Psoas muscle (tissue), 8 donors: ENCODE data around the gene SLC34A1. TPM values are rescaled to one million over a fixed set of nuclear protein-coding genes. Genes with fewer than 3 reads are reported as not detected.
"Not testable (repeated sequence)": the region's sequence is repeated elsewhere in the genome, so short reads cannot be mapped to it uniquely, and the experiment has no call there.

Experiments
- ATAC-seq, 4 donors: fragments of 200-7000 bp; cut with Tn5 transposase; one replicate each; pipeline ENCODE4 v1.9.1; 2020; ENCODE audit warnings: moderate library complexity in 3 of 4, mild to moderate bottlenecking in 2 of 4
- DNase-seq, 2 donors: peaks; one replicate each; pipeline ENCODE4 v3.0.0-alpha.2; 2020
- H3K27ac ChIP-seq: fragments of 200-600 bp; one replicate; pipeline ENCODE4 v1.8.0; 2022
- H3K27me3 ChIP-seq, 3 donors: fragments of 200-600 bp in 1 of 3; one replicate each; pipeline versions ENCODE4 v1.6.1 to v1.8.0; 2013 to 2022; ENCODE audit warnings: low read length in 2 of 3, mild to moderate bottlenecking in 2 of 3, moderate library complexity in 1 of 3; ENCODE audit not compliant: insufficient read depth in 3 of 3
- H3K36me3 ChIP-seq, 2 donors: fragments of 200-600 bp in 1 of 2; one replicate each; pipeline versions ENCODE4 v1.6.1 to v1.8.0; 2013 to 2022; ENCODE audit warnings: low read depth in 1 of 2, mild to moderate bottlenecking in 1 of 2, moderate library complexity in 1 of 2; ENCODE audit not compliant: insufficient read depth in 1 of 2
- H3K4me1 ChIP-seq: fragments of 200-600 bp; one replicate; pipeline ENCODE4 v1.8.0; 2022
- H3K4me3 ChIP-seq: fragments of 200-600 bp; one replicate; pipeline ENCODE4 v1.8.0; 2022; ENCODE audit warnings: mild to moderate bottlenecking
- H3K9me3 ChIP-seq: fragments of 200-600 bp; one replicate; pipeline ENCODE4 v1.8.0; 2022
- CTCF ChIP-seq: fragments of 200-600 bp; IDR thresholded peaks from one replicate; pipeline ENCODE4 v1.8.0; 2022; ENCODE audit warnings: antibody characterized with exemption
- WGBS, 3 donors: extraction: QIAGEN DNeasy Blood & Tissue Kit; methylation state at CpG; one replicate each; pipeline versions ENCODE4 v1.1.6 to v1.1.7; 2013; 5-methylcytosine and 5-hydroxymethylcytosine counted together
- intact Hi-C, 2 donors: fragments of 100-400 bp; cut with DNase I; formaldehyde crosslinking; loops; one replicate each; pipeline versions ENCODE4 v1.11.0 to v1.14.2; 2022
- polyA plus RNA-seq, 3 donors: library from polyadenylated mRNA; stranded (reverse); fragments of 200-250 nt; gene quantifications; one replicate each; pipeline ENCODE4 v1.2.3, GENCODE V29; 2013
- total RNA-seq, 4 donors: library from RNA; stranded (reverse); fragmentation: NEBNext Ultra II Directional in 2 of 4; extraction: Animal tissue kit (Norgen Biotek cat#: 25700) in 2 of 4; gene quantifications; one replicate each; pipeline versions ENCODE4 v1.2.1 to v1.2.4, GENCODE V29; 2021 to 2023
- donor health status: healthy with polysubstance abuse.
- donor health status: DM: no; HTN: no; CAD: no; lungs with moderate emphysema.
- donor health status: Bipolar disorder and iron deficiency.
- donor health status: healthy.
- donor health status: DM: yes; HTN: yes; CAD: no.
- donor health status: DM: no; HTN: no; CAD: no.
- donor health status: DM: no; HTN: no; CAD: no.
- donor health status: DM: yes; HTN: yes; CAD: no.

Gene SLC34A1
- total and polyA plus RNA-seq, 7 donors: not detected

GRCh38 chr5:177336603-177337494, 47.4 kb upstream of the SLC34A1 start:
- Histone ChIP-seq H3K27ac (peak overlapping the region; percentile 46), H3K36me3 (peaks cover 6 to 86% of the 10 kb centered on the region in 2 donors), H3K9me3 (no peaks in the 10 kb centered on the region), H3K27me3 (no peaks in the 10 kb centered on the region), H3K4me3 (no peak overlapping the region), H3K4me1 (peaks cover 8% of the 10 kb centered on the region)
- no peak for TF ChIP-seq CTCF
- intact Hi-C loops: no loop called here
- 92 to 96% (median 94%) methylated on average over 30 to 36 of the region's 36 CpGs for WGBS, 3 donors
- ATAC-seq (no peak), DNase-seq (no peak)

DNA sequence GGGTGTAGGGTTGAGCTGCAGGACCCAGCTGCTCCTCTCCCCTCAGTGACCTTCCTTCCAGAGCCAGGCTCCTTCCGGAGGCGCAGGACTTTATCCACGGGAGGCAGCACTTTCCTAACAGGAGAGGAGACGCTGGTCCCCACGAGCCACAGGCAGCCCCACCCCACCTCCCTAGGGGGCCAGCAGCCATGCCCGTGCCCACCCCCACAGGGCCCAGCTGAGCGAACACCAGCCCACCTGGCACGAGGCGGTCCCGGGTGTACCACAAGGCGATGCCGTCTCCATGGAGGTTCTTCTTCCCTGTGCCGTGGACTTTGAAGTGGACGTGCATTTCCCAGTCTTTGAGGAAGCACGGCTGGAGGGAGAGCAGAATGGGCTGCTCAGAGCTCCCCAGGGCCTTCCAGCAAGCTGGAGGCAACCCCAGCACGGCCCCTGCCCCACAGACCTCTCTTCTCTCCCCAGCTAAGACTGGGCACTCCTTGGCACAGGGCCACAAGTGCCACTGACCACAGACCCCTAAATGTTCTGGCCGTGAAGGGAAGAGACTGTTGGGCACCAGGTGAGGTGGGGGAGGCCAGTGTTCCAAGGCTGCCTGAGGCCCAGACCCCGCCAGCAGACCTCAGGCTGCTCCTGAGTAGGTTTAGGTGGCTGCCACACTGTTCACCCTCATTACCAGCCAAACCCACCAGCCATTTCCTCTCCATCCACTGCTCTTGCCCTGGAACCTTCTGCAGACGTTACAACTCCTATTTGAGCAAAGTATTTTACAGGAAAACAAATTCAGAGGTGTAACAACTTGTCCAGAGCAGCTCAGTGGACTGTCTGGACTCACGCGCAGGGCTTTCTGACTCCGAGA, 45.8 kb upstream of the SLC34A1 start:
- H3K4me1 ChIP-seq: peaks cover 8% of the 10 kb centered on the region
- H3K9me3 ChIP-seq: no peaks in the 10 kb centered on the region
- no peak overlapping the region for H3K4me3 ChIP-seq
- no peak for ATAC-seq
- H3K27ac ChIP-seq: no peak overlapping the region
- DNase-seq: no peak
- H3K36me3 ChIP-seq: peaks cover 6 to 81% of the 10 kb centered on the region in 2 donors
- WGBS, 3 donors: 83 to 88% (median 86%) methylated on average over 22 of the region's 22 CpGs
- intact Hi-C loops: no loop called here
- H3K27me3 ChIP-seq: no peaks in the 10 kb centered on the region
- no peak for TF ChIP-seq CTCF

DNA sequence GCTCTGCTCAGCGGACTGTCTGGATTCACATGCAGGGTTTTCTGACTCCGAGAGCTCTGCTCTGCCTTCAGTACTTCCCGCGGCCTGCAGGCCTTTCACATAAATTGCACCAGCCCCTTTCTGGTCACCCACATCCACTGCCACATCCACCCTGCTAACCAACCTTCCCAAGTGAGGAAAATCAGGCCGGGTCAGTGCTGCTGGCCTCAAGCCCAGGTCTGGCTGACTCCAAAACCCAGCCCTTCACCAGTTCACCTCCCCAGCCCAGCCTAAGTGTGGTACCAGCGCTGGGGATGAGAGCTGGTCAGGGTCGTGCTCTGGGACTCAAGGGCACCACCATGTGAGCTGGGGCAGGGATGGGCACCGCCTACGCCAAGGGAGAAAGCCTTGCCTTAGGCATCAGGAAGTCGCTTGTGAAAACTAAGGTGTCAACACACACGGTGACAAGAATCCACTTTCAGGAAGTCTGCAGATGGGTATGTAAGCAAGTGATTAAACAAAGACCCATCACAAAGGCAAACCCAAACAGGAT, 45.1 kb upstream of the SLC34A1 start:
- Histone ChIP-seq H3K4me1 (peaks cover 8% of the 10 kb centered on the region), H3K4me3 (no peak overlapping the region), H3K36me3 (peaks cover 0 to 77% of the 10 kb centered on the region in 2 donors), H3K27me3 (no peaks in the 10 kb centered on the region), H3K9me3 (no peaks in the 10 kb centered on the region), H3K27ac (no peak overlapping the region)
- ATAC-seq (no peak), DNase-seq (no peak)
- 79 to 83% (median 79%) methylated on average over 11 of the region's 11 CpGs for WGBS, 3 donors
- intact Hi-C loops: no loop called here
- no peak for TF ChIP-seq CTCF

DNA sequence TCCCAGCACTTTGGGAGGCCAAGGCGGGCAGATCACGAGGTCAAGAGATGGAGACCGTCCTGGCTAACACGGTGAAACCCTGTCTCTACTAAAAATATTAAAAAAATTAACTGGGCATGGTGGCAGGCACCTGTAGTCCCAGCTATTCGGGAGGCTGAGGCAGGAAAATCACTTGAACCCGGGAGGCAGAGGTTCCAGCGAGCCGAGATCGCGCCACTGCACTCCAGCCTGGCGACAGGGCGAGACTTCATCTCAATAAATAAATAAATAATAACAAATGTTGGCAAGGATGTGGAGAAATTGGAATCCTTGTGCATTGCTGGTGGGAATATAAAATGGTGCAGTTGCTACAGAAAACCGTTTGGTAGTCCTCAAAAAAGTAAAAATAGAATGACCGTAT, 41.2 kb upstream of the SLC34A1 start:
- DNase-seq, intact Hi-C loops, H3K4me3 ChIP-seq, H3K27me3 ChIP-seq, H3K9me3 ChIP-seq, ATAC-seq, H3K4me1 ChIP-seq, H3K27ac ChIP-seq: not testable (repeated sequence)
- peaks cover 5 to 61% of the 10 kb centered on the region in 2 donors for H3K36me3 ChIP-seq
- 93 to 95% (median 93%) methylated on average over 14 of the region's 14 CpGs for WGBS, 3 donors

DNA sequence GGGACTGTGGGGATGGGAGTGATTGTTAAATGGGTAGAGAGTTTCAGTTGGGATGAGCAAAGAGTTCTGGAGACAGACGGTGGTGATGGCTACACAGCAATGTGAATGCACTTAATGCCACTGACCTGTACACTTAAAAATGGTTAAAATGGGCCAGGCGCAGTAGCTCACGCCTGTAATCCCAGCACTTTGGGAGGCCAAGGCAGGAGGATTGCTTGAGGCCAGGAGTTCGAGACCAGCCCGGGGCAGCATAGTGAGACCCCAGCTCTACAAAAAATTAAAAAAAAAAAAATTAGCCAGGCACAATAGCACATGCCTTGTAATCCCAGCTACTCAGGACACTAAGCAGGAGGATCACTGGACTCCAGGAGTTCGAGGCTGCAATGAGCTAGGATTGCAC, 40.5 kb upstream of the SLC34A1 start:
- no peaks in the 10 kb centered on the region for H3K9me3 ChIP-seq
- peaks cover 5 to 53% of the 10 kb centered on the region in 2 donors for H3K36me3 ChIP-seq
- no peak overlapping the region for H3K27ac ChIP-seq
- no peak for TF ChIP-seq CTCF
- intact Hi-C loops: no loop called here
- ATAC-seq (no peak), DNase-seq (no peak)
- peaks cover under 1% of the 10 kb centered on the region for H3K4me1 ChIP-seq
- H3K27me3 ChIP-seq: no peaks in the 10 kb centered on the region
- H3K4me3 ChIP-seq: no peak overlapping the region
- WGBS, 3 donors: 93 to 98% (median 97%) methylated on average over 6 of the region's 6 CpGs
